ENCODE measurements around the gene CHURC1.

- TF ChIP-seq EZH2 (IDR thresholded peaks at IDR 0.05) (no peak), POLR2AphosphoS5 (IDR thresholded peaks at IDR 0.05; ENCODE audit: borderline replicate concordance, low read depth, low read length) (no peak), FOXP2 (optimal IDR thresholded peaks at IDR 0.05; ENCODE audit: control extremely low read depth, extremely low read length, insufficient read depth) (no peak)
Observed at GRCh38 chr14:64942531-64943111, 28.4 kb downstream of the CHURC1 start, which contains the start of gene GPX2.
